NCI-H524 (cell line): Measurements from ENCODE around the gene HPDL.

ENCODE experiments used
- DNase-seq, 2 experiments: peaks; one replicate each; lab custom pipeline; 2025; lab: John Stamatoyannopoulos, UW

The HPDL gene

GRCh38 chr1:45322486-45323040 is 4.1 kb upstream of the HPDL start:
- no peak for DNase-seq

- peak in 1 of 2 experiments; percentile 16 for DNase-seq
Observed at GRCh38 chr1:45325851-45326506, 716 bp upstream of the HPDL start.

GRCh38 chr1:45327644-45328515 is 1.2 kb downstream of the HPDL start:
- DNase-seq = peak in 1 of 2 experiments; percentile 53

- DNase-seq = no peak
Observed at GRCh38 chr1:45328680-45329079, 2.0 kb downstream of the HPDL start.

- no peak for DNase-seq
Observed at GRCh38 chr1:45329445-45329844, 2.8 kb downstream of the HPDL start.

GRCh38 chr1:45331436-45332345 is 5.0 kb downstream of the HPDL start:
- DNase-seq = no peak

GRCh38 chr1:45332346-45332720 is 5.6 kb downstream of the HPDL start:
- no peak for DNase-seq

GRCh38 chr1:45334308-45335245 is 7.9 kb downstream of the HPDL start:
- DNase-seq = peak in 1 of 2 experiments; percentile 16

- DNase-seq = no peak
Observed at GRCh38 chr1:45335855-45336324, 9.2 kb downstream of the HPDL start.

GRCh38 chr1:45337630-45338325 is 11.1 kb downstream of the HPDL start:
- DNase-seq = no peak

GRCh38 chr1:45339789-45340558 is 13.3 kb downstream of the HPDL start, which contains the start of the genes MUTYH and TOE1:
MUTYH (minus strand) TSS chr1:45340440; CDS start chr1:45334505, 5,935 bp downstream.
TOE1 (plus strand) TSS chr1:45340170; CDS start chr1:45340253, 83 bp downstream.
- peak; percentile 92 for DNase-seq

- DNase-seq = peak in 1 of 2 experiments; percentile 31
Observed at GRCh38 chr1:45340816-45341466, 14.2 kb downstream of the HPDL start.

- no peak for DNase-seq
Observed at GRCh38 chr1:45344499-45344898, 17.8 kb downstream of the HPDL start.

- no peak for DNase-seq
Observed at GRCh38 chr1:45345014-45345413, 18.3 kb downstream of the HPDL start.

- no peak for DNase-seq
Observed at GRCh38 chr1:45346473-45346872, 19.8 kb downstream of the HPDL start.

GRCh38 chr1:45348020-45348419 is 21.3 kb downstream of the HPDL start:
- no peak for DNase-seq

GRCh38 chr1:45348609-45348965 is 21.9 kb downstream of the HPDL start:
- no peak for DNase-seq

GRCh38 chr1:45348966-45349677 is 22.4 kb downstream of the HPDL start:
- no peak for DNase-seq
